Measurements from ENCODE around the gene SYNGR3.
"Not testable (repeated sequence)": the region's sequence is repeated elsewhere in the genome, so short reads cannot be mapped to it uniquely, and the experiment has no call there.

The SYNGR3 gene

GRCh38 chr16:2028620-2029220 is 39.0 kb downstream of the SYNGR3 start:
- DNase-seq (ENCODE audit: low spot score), result no peak

- DNase-seq (ENCODE audit: low spot score), result no peak
Measured at GRCh38 chr16:2029350-2029749, 39.6 kb downstream of the SYNGR3 start.

GRCh38 chr16:2030036-2030435 is 40.3 kb downstream of the SYNGR3 start:
- DNase-seq (ENCODE audit: low spot score), result no peak

- DNase-seq (ENCODE audit: low spot score), result no peak
Measured at GRCh38 chr16:2031081-2031577, 41.4 kb downstream of the SYNGR3 start.

GRCh38 chr16:2032285-2033056 is 42.7 kb downstream of the SYNGR3 start:
- DNase-seq (ENCODE audit: low spot score), result no peak

- DNase-seq (ENCODE audit: low spot score), result no peak
Measured at GRCh38 chr16:2033057-2033908, 43.5 kb downstream of the SYNGR3 start.

- DNase-seq (ENCODE audit: low spot score), result not testable (repeated sequence)
Measured at GRCh38 chr16:2033909-2034695, 44.3 kb downstream of the SYNGR3 start.

- DNase-seq (ENCODE audit: low spot score), result no peak
Measured at GRCh38 chr16:2034696-2035430, 45.1 kb downstream of the SYNGR3 start.

- DNase-seq (ENCODE audit: low spot score), result no peak
Measured at GRCh38 chr16:2035431-2036199, 45.8 kb downstream of the SYNGR3 start.

GRCh38 chr16:2036200-2036966 is 46.6 kb downstream of the SYNGR3 start:
- DNase-seq (ENCODE audit: low spot score), result no peak

- no peak for DNase-seq (ENCODE audit: low spot score)
Measured at GRCh38 chr16:2037115-2037514, 47.3 kb downstream of the SYNGR3 start.

GRCh38 chr16:2037647-2038381 is 48.0 kb downstream of the SYNGR3 start:
- DNase-seq (ENCODE audit: low spot score), result no peak

GRCh38 chr16:2038382-2039231 is 48.8 kb downstream of the SYNGR3 start:
- DNase-seq (ENCODE audit: low spot score), result no peak

- DNase-seq (ENCODE audit: low spot score), result no peak
Measured at GRCh38 chr16:2039274-2040031, 49.7 kb downstream of the SYNGR3 start.

GRCh38 chr16:2040041-2040786 is 50.4 kb downstream of the SYNGR3 start:
- no peak for DNase-seq (ENCODE audit: low spot score)

- DNase-seq (ENCODE audit: low spot score), result no peak
Measured at GRCh38 chr16:2040787-2041522, 51.2 kb downstream of the SYNGR3 start.

Data from NAMALWA (cell line).